NT2/D1 (cell line): ENCODE data around the gene ONECUT3.
"Not testable (repeated sequence)": the region's sequence is repeated elsewhere in the genome, so short reads cannot be mapped to it uniquely, and the experiment has no call there.

Experiments
- DNase-seq: peaks from one replicate; pipeline ENCODE4 v3.0.0-alpha.2; 2011; ENCODE audit warnings: low read depth, low spot score
- H3K27me3 ChIP-seq: 2 replicates; pipeline ENCODE4 v1.6.0; 2011; ENCODE audit warnings: mild to moderate bottlenecking; ENCODE audit not compliant: insufficient read length, insufficient read depth
- H3K36me3 ChIP-seq: 2 replicates; pipeline ENCODE4 v1.6.1; 2011; ENCODE audit warnings: mild to moderate bottlenecking, low read length, mixed read lengths; ENCODE audit not compliant: insufficient read depth, insufficient read length
- H3K4me1 ChIP-seq: 2 replicates; pipeline ENCODE4 v1.5.1; 2011; ENCODE audit not compliant: insufficient read depth, insufficient read length
- H3K4me3 ChIP-seq: 2 replicates; pipeline ENCODE4 v1.5.1; 2011; ENCODE audit warnings: low read depth; ENCODE audit not compliant: insufficient read length
- H3K9ac ChIP-seq: 2 replicates; pipeline ENCODE4 v1.6.0; 2011; ENCODE audit warnings: low read depth; ENCODE audit not compliant: insufficient read length
- H3K9me3 ChIP-seq: 2 replicates; pipeline ENCODE4 v1.5.1; 2011; ENCODE audit warnings: mild to moderate bottlenecking, low read length; ENCODE audit not compliant: insufficient read depth
- SUZ12 ChIP-seq: IDR thresholded peaks from 2 replicates; pipeline ENCODE4 v1.6.1; 2011; ENCODE audit not compliant: insufficient read length, insufficient read depth; ENCODE audit errors: extremely low read depth
- YY1 ChIP-seq: IDR thresholded peaks from 2 replicates; pipeline ENCODE4 v1.6.1; 2011; ENCODE audit not compliant: insufficient read length, insufficient read depth
- ZNF274 ChIP-seq: IDR thresholded peaks from 2 replicates; pipeline ENCODE4 v1.6.1; 2011; ENCODE audit warnings: mild to moderate bottlenecking, low read depth, low read length

The ONECUT3 gene

DNA sequence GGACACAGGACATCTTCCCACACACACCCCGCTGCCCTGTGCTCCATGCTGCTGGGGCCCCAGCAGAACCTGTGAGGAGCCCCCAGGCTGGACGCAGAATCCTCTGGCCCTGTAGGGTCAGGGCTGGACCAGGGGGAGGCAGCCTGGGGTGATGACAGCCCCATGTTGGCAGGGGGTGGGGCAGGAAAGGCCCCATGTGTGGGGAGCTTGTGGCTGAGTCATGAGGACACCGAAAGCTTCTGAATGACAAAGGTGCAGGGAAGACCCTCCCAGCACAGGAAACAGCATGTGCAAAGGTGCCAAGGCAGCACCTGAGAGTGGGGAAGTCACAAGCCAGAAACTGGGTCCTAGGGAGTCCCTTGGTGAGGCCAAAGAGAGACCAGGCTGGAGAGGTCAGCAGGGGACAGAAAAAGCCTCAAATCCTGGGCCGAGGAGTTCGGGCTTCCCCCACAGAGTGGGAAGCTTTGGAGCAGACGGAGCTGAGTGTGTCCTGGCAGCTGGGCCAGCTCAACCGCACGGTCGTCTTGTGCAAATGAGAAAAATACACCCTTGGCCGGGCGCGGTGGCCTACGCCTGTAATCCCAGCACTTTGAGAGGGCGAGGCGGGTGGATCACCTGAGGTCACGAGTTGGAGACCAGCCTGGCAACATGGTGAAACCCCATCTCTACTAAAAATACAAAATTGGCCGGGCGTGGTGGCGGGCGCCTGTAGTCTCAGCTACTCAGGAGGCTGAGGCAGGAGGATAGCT is 41.3 kb downstream of the ONECUT3 start:
- TF ChIP-seq ZNF274: no peak
- TF ChIP-seq SUZ12: no peak
- TF ChIP-seq YY1: no peak
- peak; percentile 52 for DNase-seq
- H3K4me1 ChIP-seq: peaks cover 14% of the 10 kb centered on the region
- H3K9ac ChIP-seq: peak overlapping the region; percentile 52
- H3K36me3 ChIP-seq: peaks cover under 1% of the 10 kb centered on the region
- H3K9me3 ChIP-seq: no peaks in the 10 kb centered on the region; the same call in 1 of the 2 replicates
- H3K4me3 ChIP-seq: no peak overlapping the region
- no peaks in the 10 kb centered on the region for H3K27me3 ChIP-seq

GRCh38 chr19:1796395-1797142 is 43.3 kb downstream of the ONECUT3 start:
- Histone ChIP-seq H3K36me3 (peaks cover 5% of the 10 kb centered on the region), H3K4me1 (peaks cover 14% of the 10 kb centered on the region), H3K9me3 (no peaks in the 10 kb centered on the region), H3K27me3 (no peaks in the 10 kb centered on the region), H3K4me3 (no peak overlapping the region), H3K9ac (peak overlapping the region; percentile 18)
- TF ChIP-seq SUZ12 (no peak), YY1 (no peak), ZNF274 (no peak)
- no peak for DNase-seq

DNA sequence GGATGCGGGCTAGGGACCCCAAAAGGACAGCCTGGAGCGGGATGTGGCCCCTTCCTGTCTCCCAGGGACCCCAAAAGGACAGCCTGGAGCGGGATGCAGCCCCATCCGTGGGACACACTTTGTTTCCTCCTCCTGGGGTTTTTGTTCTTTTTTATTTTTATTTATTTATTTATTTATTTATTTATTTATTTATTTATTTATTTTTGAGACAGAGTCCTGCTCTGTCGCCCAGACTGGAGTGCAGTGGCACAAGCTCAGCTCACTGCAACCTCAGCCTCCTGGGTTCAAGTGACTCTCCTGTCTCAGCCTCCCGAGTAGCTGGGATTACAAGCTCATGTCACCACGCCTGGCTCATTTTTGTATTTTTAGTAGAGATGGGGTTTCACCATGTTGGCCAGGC is 44.0 kb downstream of the ONECUT3 start:
- H3K9me3 ChIP-seq, DNase-seq, H3K27me3 ChIP-seq, H3K36me3 ChIP-seq, H3K9ac ChIP-seq, H3K4me3 ChIP-seq: not testable (repeated sequence)
- peaks cover 14% of the 10 kb centered on the region for H3K4me1 ChIP-seq

DNA sequence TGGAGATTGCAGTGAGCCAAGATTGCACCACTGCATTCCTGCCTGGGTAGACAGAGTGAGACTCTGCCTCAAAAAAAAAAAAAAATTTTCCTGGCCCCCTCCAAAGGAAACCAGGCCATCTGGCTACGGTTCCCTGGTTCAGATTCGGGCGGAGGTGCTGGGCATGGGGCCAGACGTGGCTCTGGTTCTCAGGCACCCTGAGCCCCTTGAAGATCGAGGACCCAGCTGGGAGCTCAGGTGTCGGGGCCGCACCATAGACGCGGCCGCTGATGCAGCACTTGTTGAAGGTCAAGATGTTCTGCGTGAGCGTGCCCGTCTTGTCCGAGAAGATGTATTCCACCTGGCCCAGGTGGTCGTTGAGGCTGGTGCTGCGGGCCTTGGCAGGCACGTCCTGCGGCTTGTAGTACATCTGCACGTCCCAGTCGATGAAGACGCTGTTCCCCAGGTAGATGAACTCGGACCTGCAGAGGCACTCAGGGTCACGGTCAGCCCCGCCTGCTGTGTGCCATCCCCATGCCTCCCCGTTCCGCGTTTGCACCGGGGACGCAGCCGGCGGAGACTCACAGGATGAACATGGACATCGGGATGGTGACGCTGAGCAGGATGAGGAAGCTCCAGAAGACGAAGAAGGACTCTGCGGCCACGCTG is 46.5 kb downstream of the ONECUT3 start:
- no peaks in the 10 kb centered on the region for H3K27me3 ChIP-seq
- H3K36me3 ChIP-seq: peaks cover 9% of the 10 kb centered on the region
- H3K9ac ChIP-seq: no peak overlapping the region
- H3K9me3 ChIP-seq: no peaks in the 10 kb centered on the region
- H3K4me1 ChIP-seq: peaks cover 9% of the 10 kb centered on the region
- no peak for DNase-seq
- no peak for TF ChIP-seq SUZ12
- no peak for TF ChIP-seq YY1
- no peak for TF ChIP-seq ZNF274
- no peak overlapping the region for H3K4me3 ChIP-seq

DNA sequence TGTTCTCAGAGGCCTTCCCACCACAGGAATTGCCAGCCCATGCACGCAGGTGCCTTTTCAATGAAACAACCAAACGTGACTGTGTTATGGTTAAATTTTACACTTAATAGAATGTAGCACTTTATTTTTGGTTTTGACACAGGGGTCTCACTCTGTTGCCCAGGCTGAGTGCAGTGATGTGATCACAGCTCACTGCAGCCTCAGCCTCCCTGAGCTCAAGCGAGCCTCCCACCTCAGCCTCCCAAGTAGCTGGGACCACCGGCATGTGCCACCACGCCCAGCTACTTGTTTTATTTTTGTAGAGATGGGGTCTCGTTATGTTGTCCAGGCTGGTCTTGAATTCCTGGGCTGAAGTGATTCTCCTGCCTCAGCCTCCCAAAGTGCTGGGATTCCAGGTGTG is 51.6 kb downstream of the ONECUT3 start:
- Histone ChIP-seq H3K36me3 (peaks cover 7% of the 10 kb centered on the region), H3K4me1 (peaks cover 8% of the 10 kb centered on the region), H3K4me3 (no peak overlapping the region), H3K9ac (no peak overlapping the region), H3K27me3 (no peaks in the 10 kb centered on the region), H3K9me3 (no peaks in the 10 kb centered on the region)
- TF ChIP-seq YY1: no peak
- TF ChIP-seq ZNF274: no peak
- TF ChIP-seq SUZ12: no peak
- DNase-seq: no peak

GRCh38 chr19:1805401-1806183 is 52.3 kb downstream of the ONECUT3 start:
- Histone ChIP-seq H3K9ac (peak overlapping the region; percentile 32), H3K4me3 (no peak overlapping the region), H3K4me1 (peaks cover 11% of the 10 kb centered on the region), H3K9me3 (no peaks in the 10 kb centered on the region), H3K36me3 (peaks cover 4% of the 10 kb centered on the region), H3K27me3 (no peaks in the 10 kb centered on the region)
- TF ChIP-seq ZNF274: no peak
- no peak for TF ChIP-seq SUZ12
- TF ChIP-seq YY1: no peak
- no peak for DNase-seq
